Activated T-cell treated with anti-CD3 and anti-CD28 coated beads, Interleukin-2, amount 50 U/mL, for 72 hours (primary cell): Measurements from ENCODE around the gene TACC3. TPM values are rescaled to one million over a fixed set of nuclear protein-coding genes. Genes with fewer than 3 reads are reported as not detected.

Experiments used
- total RNA-seq, 2 donors: library from RNA; stranded (reverse); gene quantifications; one replicate each; pipeline ENCODE4 v1.2.3, GENCODE V29; 2022

Gene TACC3
- total RNA-seq, 2 donors from 2014 or later = 172 to 206 TPM

Other genes starting within 250 kb of the TACC3 start
- 1 to 10 TPM; 1.4 to 4.0 TPM for gene FAM53A, start 37.2 kb upstream of the TACC3 start, total RNA-seq
- 10 to 100 TPM; 56.4 to 63.1 TPM for gene SLBP, start 9.2 kb upstream of the TACC3 start, total RNA-seq
- gene TMEM129, start 198 bp upstream of the TACC3 start, total RNA-seq = 10 to 100 TPM; 20.4 to 22.1 TPM
- under 1 TPM in 1 of 2 donors, not detected in 1; 0.36 TPM for gene FGFR3, start 71.8 kb downstream of the TACC3 start, total RNA-seq
- gene LETM1, start 134.6 kb downstream of the TACC3 start, total RNA-seq = 10 to 100 TPM; 28.2 to 40.3 TPM
- gene NSD2, start 149.9 kb downstream of the TACC3 start, total RNA-seq = 100 to 1,000 TPM; 232 to 268 TPM